Measurements from ENCODE around the gene RIMKLA. TPM values are rescaled to one million over a fixed set of nuclear protein-coding genes. Genes with fewer than 3 reads are reported as not detected.

Gene RIMKLA
- total and polyA plus RNA-seq, 10 of the 15 experiments (the other 5 are each of a cell fraction or from before 2014, with no cell fraction given): 0.01 to 0.52 (median 0.08) TPM

DNA sequence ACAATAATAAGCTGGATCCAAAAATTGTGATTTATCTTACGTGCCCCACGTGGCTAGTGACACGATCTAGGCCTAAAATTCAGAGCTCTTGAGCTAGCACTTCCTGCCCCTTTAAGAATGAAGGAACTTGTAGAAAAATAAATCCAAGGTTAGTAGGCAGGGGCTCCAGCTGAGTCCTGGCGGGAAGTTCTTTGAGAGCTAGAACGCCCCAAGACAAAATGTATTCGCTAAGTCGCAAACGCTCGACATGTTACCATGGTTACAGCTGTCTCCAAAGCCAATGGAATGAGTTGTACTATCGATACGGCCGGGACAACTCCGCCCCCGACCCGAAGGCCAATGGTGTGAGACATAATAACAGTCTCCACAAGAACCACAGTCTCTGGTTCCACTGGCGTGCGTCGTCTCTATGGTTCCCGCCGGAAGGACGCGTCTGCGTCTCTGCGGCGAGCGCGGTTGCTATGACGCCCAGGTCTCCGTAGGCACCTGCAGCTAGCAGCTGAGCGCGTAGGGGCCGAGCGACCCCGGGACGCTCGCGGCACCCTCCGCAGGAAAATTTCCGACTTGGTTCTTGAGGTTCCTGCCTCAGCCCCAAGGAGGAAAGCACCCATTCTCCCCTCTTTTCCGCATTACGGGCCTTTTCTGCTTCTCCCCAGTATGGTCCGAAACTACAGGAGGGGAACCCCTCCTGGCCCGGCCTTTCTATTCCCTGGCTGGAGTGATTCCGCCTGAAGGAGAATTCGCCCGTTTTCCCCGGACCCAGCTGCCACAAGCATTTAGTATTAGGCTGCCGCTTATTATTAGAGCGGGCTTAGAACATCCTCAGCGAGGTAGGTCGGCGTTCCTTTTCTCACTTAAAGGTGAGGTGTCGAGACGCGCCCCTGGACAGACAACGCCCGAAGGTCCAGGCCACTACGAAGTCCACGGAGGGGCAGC is 82.5 kb downstream of the RIMKLA start, which contains the start of gene CCDC30 (continued):
- TF ChIP-seq, protein P1, sequence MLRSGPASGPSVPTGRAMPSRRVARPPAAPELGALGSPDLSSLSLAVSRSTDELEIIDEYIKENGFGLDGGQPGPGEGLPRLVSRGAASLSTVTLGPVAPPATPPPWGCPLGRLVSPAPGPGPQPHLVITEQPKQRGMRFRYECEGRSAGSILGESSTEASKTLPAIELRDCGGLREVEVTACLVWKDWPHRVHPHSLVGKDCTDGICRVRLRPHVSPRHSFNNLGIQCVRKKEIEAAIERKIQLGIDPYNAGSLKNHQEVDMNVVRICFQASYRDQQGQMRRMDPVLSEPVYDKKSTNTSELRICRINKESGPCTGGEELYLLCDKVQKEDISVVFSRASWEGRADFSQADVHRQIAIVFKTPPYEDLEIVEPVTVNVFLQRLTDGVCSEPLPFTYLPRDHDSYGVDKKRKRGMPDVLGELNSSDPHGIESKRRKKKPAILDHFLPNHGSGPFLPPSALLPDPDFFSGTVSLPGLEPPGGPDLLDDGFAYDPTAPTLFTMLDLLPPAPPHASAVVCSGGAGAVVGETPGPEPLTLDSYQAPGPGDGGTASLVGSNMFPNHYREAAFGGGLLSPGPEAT (IDR thresholded peaks at IDR 0.05; ENCODE audit: low read depth): peak; percentile 31; the same call in 1 of the 2 replicates
- TF ChIP-seq IKZF2 (IDR thresholded peaks at IDR 0.05): no peak
- peak; percentile 74; the same call in 1 of the 2 replicates for TF ChIP-seq TCF12 (IDR thresholded peaks at IDR 0.05; ENCODE audit: low read depth, low read length)
- TF ChIP-seq POLR2AphosphoS5 (IDR thresholded peaks at IDR 0.05; ENCODE audit: low read length): no peak
- TF ChIP-seq POLR2AphosphoS2 (IDR thresholded peaks at IDR 0.05; ENCODE audit: low read depth, low read length): 0 out of 2 replicates have a peak, but pooled peaks have one; percentile 51
- TF ChIP-seq TBL1XR1 (IDR thresholded peaks at IDR 0.05; ENCODE audit: low read depth, low read length): no peak
- TF ChIP-seq CREB1 (IDR thresholded peaks at IDR 0.05; ENCODE audit: low read depth): peak; percentile 88
- TF ChIP-seq RELA (IDR thresholded peaks at IDR 0.05; ENCODE audit: borderline replicate concordance, partially characterized antibody): no peak
- TF ChIP-seq PBX3 (IDR thresholded peaks at IDR 0.05; ENCODE audit: insufficient replicate concordance, low read depth, low read length): no peak
- TF ChIP-seq REST (IDR thresholded peaks at IDR 0.05; ENCODE audit: low read depth, low read length): no peak
- 0 out of 2 replicates have a peak, but pooled peaks have one; percentile 22 for TF ChIP-seq SREBF1 (IDR thresholded peaks at IDR 0.05; ENCODE audit: low read length)
- TF ChIP-seq JUNB (IDR thresholded peaks at IDR 0.05): no peak
- TF ChIP-seq, protein P2, sequence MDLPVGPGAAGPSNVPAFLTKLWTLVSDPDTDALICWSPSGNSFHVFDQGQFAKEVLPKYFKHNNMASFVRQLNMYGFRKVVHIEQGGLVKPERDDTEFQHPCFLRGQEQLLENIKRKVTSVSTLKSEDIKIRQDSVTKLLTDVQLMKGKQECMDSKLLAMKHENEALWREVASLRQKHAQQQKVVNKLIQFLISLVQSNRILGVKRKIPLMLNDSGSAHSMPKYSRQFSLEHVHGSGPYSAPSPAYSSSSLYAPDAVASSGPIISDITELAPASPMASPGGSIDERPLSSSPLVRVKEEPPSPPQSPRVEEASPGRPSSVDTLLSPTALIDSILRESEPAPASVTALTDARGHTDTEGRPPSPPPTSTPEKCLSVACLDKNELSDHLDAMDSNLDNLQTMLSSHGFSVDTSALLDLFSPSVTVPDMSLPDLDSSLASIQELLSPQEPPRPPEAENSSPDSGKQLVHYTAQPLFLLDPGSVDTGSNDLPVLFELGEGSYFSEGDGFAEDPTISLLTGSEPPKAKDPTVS (IDR thresholded peaks at IDR 0.05; ENCODE audit: low read depth, low read length): no peak
- TF ChIP-seq, protein P3, sequence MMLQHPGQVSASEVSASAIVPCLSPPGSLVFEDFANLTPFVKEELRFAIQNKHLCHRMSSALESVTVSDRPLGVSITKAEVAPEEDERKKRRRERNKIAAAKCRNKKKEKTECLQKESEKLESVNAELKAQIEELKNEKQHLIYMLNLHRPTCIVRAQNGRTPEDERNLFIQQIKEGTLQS (IDR thresholded peaks at IDR 0.05; ENCODE audit: borderline replicate concordance, extremely low read depth, low read depth, low read length): no peak
- TF ChIP-seq RCOR1 (conservative IDR thresholded peaks at IDR 0.05; ENCODE audit: low read depth, low read length): no peak
- TF ChIP-seq, protein P4, sequence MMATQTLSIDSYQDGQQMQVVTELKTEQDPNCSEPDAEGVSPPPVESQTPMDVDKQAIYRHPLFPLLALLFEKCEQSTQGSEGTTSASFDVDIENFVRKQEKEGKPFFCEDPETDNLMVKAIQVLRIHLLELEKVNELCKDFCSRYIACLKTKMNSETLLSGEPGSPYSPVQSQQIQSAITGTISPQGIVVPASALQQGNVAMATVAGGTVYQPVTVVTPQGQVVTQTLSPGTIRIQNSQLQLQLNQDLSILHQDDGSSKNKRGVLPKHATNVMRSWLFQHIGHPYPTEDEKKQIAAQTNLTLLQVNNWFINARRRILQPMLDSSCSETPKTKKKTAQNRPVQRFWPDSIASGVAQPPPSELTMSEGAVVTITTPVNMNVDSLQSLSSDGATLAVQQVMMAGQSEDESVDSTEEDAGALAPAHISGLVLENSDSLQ (IDR thresholded peaks at IDR 0.05): peak; percentile 69

Data from GM12878 (cell line).